Smooth muscle cell (in vitro differentiated cells): ENCODE data around the gene ACBD6. TPM values are rescaled to one million over a fixed set of nuclear protein-coding genes. Genes with fewer than 3 reads are reported as not detected.

Experiments
- DNase-seq: peaks from one replicate; lab custom pipeline; 2025; ENCODE audit not compliant: unreplicated experiment; lab: John Stamatoyannopoulos, UW
- H2AFZ ChIP-seq: fragments of 200-600 bp; sonication (generic); 2 replicates; pipeline ENCODE4 v1.6.0; 2016; ENCODE audit warnings: antibody characterized with exemption, low read depth, mild to moderate bottlenecking
- H3F3A ChIP-seq: fragments of 200-600 bp; sonication (generic); 2 replicates; pipeline ENCODE4 v1.6.0; 2017; ENCODE audit warnings: antibody characterized with exemption, low read depth
- H3K27ac ChIP-seq: fragments of 200-600 bp; sonication (generic); 2 replicates; pipeline ENCODE4 v1.5.1; 2016; ENCODE audit warnings: low read depth, mild to moderate bottlenecking
- H3K27me3 ChIP-seq: fragments of 200-600 bp; sonication (generic); 2 replicates; pipeline ENCODE4 v1.6.1; 2016; ENCODE audit warnings: low read depth, mild to moderate bottlenecking
- H3K36me3 ChIP-seq: fragments of 200-600 bp; sonication (generic); 2 replicates; pipeline ENCODE4 v1.5.1; 2016; ENCODE audit warnings: low read depth
- H3K4me1 ChIP-seq: fragments of 200-600 bp; sonication (generic); 2 replicates; pipeline ENCODE4 v1.5.1; 2016; ENCODE audit warnings: low read depth
- H3K4me2 ChIP-seq: fragments of 200-600 bp; sonication (generic); 2 replicates; pipeline ENCODE4 v1.6.0; 2016; ENCODE audit warnings: mild to moderate bottlenecking
- H3K4me3 ChIP-seq: fragments of 200-600 bp; sonication (generic); 2 replicates; pipeline ENCODE4 v1.5.1; 2016; ENCODE audit warnings: mild to moderate bottlenecking
- H3K79me2 ChIP-seq: fragments of 200-600 bp; sonication (generic); 2 replicates; pipeline ENCODE4 v1.6.0; 2016; ENCODE audit warnings: low read depth, mild to moderate bottlenecking
- H3K9ac ChIP-seq: fragments of 200-600 bp; sonication (generic); 2 replicates; pipeline ENCODE4 v1.6.0; 2016; ENCODE audit warnings: low read depth
- H3K9me3 ChIP-seq: fragments of 200-600 bp; sonication (generic); replicated peaks from 2 replicates; pipeline ENCODE4 v1.5.1; 2016; ENCODE audit warnings: low read depth
- H4K20me1 ChIP-seq: fragments of 200-600 bp; sonication (generic); 2 replicates; pipeline ENCODE4 v1.6.0; 2016; ENCODE audit warnings: low read depth
- WGBS: methylation state at CpG from one replicate; pipeline ENCODE4 v1.1.7; 2016; ENCODE audit warnings: low lambda C conversion rate; 5-methylcytosine and 5-hydroxymethylcytosine counted together
- polyA plus RNA-seq: library from polyadenylated mRNA; unstranded; fragments of >200 nt; fragmentation: Nextera tagmentation; extraction: Ambion mirVana; gene quantifications from 2 replicates; pipeline ENCODE4 v1.2.1, GENCODE V29; 2016
- total RNA-seq: library from RNA; depleted of rRNA; stranded (reverse); fragments of >200 nt; gene quantifications from 2 replicates; pipeline ENCODE4 v1.2.3, GENCODE V29; 2014
- TF ChIP-seq, protein P1 (sequence below): fragments of 200-600 bp; sonication (generic); IDR thresholded peaks from 2 replicates; pipeline ENCODE4 v1.5.1; 2017; ENCODE audit warnings: borderline replicate concordance, mild to moderate bottlenecking, antibody characterized with exemption; ENCODE audit not compliant: insufficient read depth, poor library complexity, severe bottlenecking

ACBD6 gene
- total and polyA plus RNA-seq, 2 experiments from 2014 or later = 44.1 to 48.7 TPM

GRCh38 chr1:180278596-180279395 is 223.6 kb downstream of the ACBD6 start:
- no peak overlapping the region for H2AFZ ChIP-seq
- WGBS = 96% methylated on average over 9 of the region's 9 CpGs
- no peaks in the 10 kb centered on the region for H3K27me3 ChIP-seq
- no peaks in the 10 kb centered on the region for H3K79me2 ChIP-seq
- H3K27ac ChIP-seq = no peak overlapping the region
- H3K36me3 ChIP-seq = no peaks in the 10 kb centered on the region
- H3K4me3 ChIP-seq = no peak overlapping the region
- no peak for DNase-seq
- no peak overlapping the region for H3K4me2 ChIP-seq
- no peak overlapping the region for H3K9ac ChIP-seq
- no peaks in the 10 kb centered on the region for H4K20me1 ChIP-seq
- H3K4me1 ChIP-seq = peaks cover 5% of the 10 kb centered on the region
- H3F3A ChIP-seq = no peaks in the 10 kb centered on the region
- TF ChIP-seq, protein P1, sequence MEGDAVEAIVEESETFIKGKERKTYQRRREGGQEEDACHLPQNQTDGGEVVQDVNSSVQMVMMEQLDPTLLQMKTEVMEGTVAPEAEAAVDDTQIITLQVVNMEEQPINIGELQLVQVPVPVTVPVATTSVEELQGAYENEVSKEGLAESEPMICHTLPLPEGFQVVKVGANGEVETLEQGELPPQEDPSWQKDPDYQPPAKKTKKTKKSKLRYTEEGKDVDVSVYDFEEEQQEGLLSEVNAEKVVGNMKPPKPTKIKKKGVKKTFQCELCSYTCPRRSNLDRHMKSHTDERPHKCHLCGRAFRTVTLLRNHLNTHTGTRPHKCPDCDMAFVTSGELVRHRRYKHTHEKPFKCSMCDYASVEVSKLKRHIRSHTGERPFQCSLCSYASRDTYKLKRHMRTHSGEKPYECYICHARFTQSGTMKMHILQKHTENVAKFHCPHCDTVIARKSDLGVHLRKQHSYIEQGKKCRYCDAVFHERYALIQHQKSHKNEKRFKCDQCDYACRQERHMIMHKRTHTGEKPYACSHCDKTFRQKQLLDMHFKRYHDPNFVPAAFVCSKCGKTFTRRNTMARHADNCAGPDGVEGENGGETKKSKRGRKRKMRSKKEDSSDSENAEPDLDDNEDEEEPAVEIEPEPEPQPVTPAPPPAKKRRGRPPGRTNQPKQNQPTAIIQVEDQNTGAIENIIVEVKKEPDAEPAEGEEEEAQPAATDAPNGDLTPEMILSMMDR = no peak
- H3K9me3 ChIP-seq = no peaks in the 10 kb centered on the region

DNA sequence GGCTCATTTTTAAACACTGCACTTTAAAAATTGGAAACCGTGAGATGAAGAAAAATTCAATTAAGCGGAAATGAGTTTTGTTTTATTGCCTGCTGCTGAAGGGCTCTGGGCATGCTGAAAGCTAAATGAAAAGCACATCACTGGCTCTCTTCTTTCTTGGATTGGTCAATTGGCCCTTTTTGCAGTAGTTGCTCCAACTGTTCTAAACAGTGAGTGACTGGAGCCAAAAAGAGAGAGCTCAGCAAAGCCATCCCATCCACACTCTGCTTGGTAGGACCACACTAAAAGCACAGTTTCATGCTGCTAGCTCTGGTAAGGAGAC is 224.2 kb downstream of the ACBD6 start:
- no peaks in the 10 kb centered on the region for H3K79me2 ChIP-seq

DNA sequence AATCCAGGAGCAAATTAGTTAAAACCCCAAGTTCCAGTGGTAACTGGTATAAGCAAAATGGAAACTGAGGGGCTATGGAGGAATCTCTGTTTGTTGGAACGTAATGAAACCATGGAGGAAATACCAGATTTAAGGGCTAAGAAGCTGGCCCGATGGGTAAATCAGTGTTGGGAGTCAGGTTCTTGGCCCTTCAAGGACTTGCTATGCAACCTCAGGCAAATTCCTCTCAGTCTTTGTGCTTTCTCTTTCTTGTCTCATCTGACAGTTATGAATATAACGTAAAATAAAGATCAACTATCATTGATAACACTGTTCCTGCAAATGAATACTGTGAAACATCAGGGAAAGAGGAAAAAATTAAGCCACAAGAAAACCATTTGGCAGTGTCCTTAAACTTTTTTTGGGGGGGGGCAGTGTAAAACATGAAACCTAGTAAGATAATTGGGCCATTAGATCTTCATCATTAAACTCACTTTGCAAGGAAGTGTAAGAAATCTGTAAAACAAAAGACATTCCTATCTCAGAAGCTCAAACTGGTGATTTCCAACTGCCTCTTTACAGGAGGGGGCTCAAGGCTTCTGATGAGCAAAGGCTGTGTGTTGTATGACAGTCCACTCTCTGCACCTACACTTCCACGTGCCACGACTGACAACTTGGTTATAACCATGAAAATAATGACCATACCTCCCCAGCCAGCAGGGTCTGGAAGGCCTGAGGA is 224.7 kb downstream of the ACBD6 start:
- Histone ChIP-seq H3K36me3 (no peaks in the 10 kb centered on the region), H3F3A (no peaks in the 10 kb centered on the region), H3K4me3 (no peak overlapping the region), H3K79me2 (no peaks in the 10 kb centered on the region), H3K4me1 (peaks cover 5% of the 10 kb centered on the region), H3K27me3 (no peaks in the 10 kb centered on the region), H3K27ac (no peak overlapping the region), H4K20me1 (no peaks in the 10 kb centered on the region), H2AFZ (no peak overlapping the region), H3K4me2 (no peak overlapping the region), H3K9me3 (no peaks in the 10 kb centered on the region), H3K9ac (no peak overlapping the region)
- 90% methylated on average over 5 of the region's 5 CpGs for WGBS
- TF ChIP-seq, protein P1 = no peak
- DNase-seq = no peak

More for the DNA sequence above, 224.2 kb downstream of the ACBD6 start:
- TF ChIP-seq, protein P1 = no peak
- WGBS = 95% methylated on average over 2 of the region's 2 CpGs
- no peak overlapping the region for H3K4me2 ChIP-seq
- H3K9me3 ChIP-seq = no peaks in the 10 kb centered on the region
- no peaks in the 10 kb centered on the region for H4K20me1 ChIP-seq
- H3K4me3 ChIP-seq = no peak overlapping the region
- no peaks in the 10 kb centered on the region for H3F3A ChIP-seq
- no peak for DNase-seq
- no peaks in the 10 kb centered on the region for H3K27me3 ChIP-seq
- no peak overlapping the region for H2AFZ ChIP-seq
- no peak overlapping the region for H3K27ac ChIP-seq
- H3K9ac ChIP-seq = no peak overlapping the region
- no peaks in the 10 kb centered on the region for H3K36me3 ChIP-seq
- H3K4me1 ChIP-seq = peaks cover 5% of the 10 kb centered on the region
